ENCODE data around the gene ZNF692. TPM values are rescaled to one million over a fixed set of nuclear protein-coding genes. Genes with fewer than 3 reads are reported as not detected.

Gene ZNF692
- total RNA-seq, 1 donor, result 22.0 TPM

- no peak overlapping the region for H3K4me3 ChIP-seq (ENCODE audit: low read depth, low read length)
- TF ChIP-seq, protein P1, sequence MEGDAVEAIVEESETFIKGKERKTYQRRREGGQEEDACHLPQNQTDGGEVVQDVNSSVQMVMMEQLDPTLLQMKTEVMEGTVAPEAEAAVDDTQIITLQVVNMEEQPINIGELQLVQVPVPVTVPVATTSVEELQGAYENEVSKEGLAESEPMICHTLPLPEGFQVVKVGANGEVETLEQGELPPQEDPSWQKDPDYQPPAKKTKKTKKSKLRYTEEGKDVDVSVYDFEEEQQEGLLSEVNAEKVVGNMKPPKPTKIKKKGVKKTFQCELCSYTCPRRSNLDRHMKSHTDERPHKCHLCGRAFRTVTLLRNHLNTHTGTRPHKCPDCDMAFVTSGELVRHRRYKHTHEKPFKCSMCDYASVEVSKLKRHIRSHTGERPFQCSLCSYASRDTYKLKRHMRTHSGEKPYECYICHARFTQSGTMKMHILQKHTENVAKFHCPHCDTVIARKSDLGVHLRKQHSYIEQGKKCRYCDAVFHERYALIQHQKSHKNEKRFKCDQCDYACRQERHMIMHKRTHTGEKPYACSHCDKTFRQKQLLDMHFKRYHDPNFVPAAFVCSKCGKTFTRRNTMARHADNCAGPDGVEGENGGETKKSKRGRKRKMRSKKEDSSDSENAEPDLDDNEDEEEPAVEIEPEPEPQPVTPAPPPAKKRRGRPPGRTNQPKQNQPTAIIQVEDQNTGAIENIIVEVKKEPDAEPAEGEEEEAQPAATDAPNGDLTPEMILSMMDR (IDR thresholded peaks at IDR 0.05; ENCODE audit: insufficient read depth, low read depth, low read length), result no peak
- DNase-seq (ENCODE audit: low read depth), result no peak
Measured at GRCh38 chr1:248842781-248843331, 16.0 kb downstream of the ZNF692 start.

- TF ChIP-seq, protein P1 (IDR thresholded peaks at IDR 0.05; ENCODE audit: insufficient read depth, low read depth, low read length), result peak; percentile 66
- DNase-seq (ENCODE audit: low read depth), result peak; percentile 58
- H3K4me3 ChIP-seq (ENCODE audit: low read depth, low read length), result no peak overlapping the region
Measured at GRCh38 chr1:248841702-248842395, 17.0 kb downstream of the ZNF692 start.

GRCh38 chr1:248840946-248841345, 17.9 kb downstream of the ZNF692 start:
- no peak overlapping the region for H3K4me3 ChIP-seq (ENCODE audit: low read depth, low read length)
- TF ChIP-seq, protein P1 (IDR thresholded peaks at IDR 0.05; ENCODE audit: insufficient read depth, low read depth, low read length), result no peak
- DNase-seq (ENCODE audit: low read depth), result no peak

GRCh38 chr1:248839168-248839555, 19.7 kb downstream of the ZNF692 start:
- TF ChIP-seq, protein P1 (IDR thresholded peaks at IDR 0.05; ENCODE audit: insufficient read depth, low read depth, low read length), result no peak
- H3K4me3 ChIP-seq (ENCODE audit: low read depth, low read length), result peak overlapping the region; percentile 88
- DNase-seq (ENCODE audit: low read depth), result no peak

GRCh38 chr1:248838357-248839167, 20.3 kb downstream of the ZNF692 start:
- peak; percentile 90 for DNase-seq (ENCODE audit: low read depth)
- TF ChIP-seq, protein P1 (IDR thresholded peaks at IDR 0.05; ENCODE audit: insufficient read depth, low read depth, low read length), result no peak
- peak overlapping the region; percentile 88 for H3K4me3 ChIP-seq (ENCODE audit: low read depth, low read length)

DNA sequence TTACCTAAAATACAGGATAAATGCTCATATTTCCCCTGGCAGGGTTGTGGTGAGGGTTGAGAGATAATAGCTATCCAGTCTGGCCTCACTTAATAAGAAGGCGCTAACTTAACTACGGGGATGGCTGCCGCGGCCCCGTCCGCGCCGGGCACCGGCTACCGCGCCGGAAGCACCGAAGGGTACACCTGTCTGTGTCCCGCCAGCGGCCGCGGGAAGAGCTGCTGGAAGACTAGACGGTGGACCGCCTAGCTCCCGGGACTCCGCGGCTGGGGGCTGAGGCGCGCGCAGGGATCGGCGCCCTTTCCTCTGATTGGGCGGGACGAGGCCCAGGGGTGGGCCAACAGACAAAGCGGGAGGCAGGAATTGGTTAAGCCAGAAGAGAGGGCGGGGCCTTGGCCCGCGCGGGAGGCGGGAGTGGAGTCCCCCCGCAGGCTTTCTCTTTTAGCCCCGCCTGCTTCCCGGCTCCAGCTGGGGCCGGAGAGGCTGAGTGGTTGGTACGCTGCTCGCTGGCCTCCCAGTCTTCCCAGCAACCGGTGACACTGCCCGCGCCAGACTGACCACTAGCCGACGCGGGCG, 21.0 kb downstream of the ZNF692 start, which contains the start of gene ZNF672:
ZNF672 (plus strand) TSS at position 444 of the 576 bp plus-strand sequence. CDS start 9,051 bp downstream, outside the sequence.
- TF ChIP-seq, protein P1 (IDR thresholded peaks at IDR 0.05; ENCODE audit: insufficient read depth, low read depth, low read length), result no peak
- H3K4me3 ChIP-seq (ENCODE audit: low read depth, low read length), result peak within 1 kb of the TSS; percentile 88
- DNase-seq (ENCODE audit: low read depth), result peak; percentile 98

All from fibroblast of villous mesenchyme (primary cell).